ENCODE measurements around the gene CHERP.
"Not testable (repeated sequence)": the region's sequence is repeated elsewhere in the genome, so short reads cannot be mapped to it uniquely, and the experiment has no call there.

Gene CHERP

DNA sequence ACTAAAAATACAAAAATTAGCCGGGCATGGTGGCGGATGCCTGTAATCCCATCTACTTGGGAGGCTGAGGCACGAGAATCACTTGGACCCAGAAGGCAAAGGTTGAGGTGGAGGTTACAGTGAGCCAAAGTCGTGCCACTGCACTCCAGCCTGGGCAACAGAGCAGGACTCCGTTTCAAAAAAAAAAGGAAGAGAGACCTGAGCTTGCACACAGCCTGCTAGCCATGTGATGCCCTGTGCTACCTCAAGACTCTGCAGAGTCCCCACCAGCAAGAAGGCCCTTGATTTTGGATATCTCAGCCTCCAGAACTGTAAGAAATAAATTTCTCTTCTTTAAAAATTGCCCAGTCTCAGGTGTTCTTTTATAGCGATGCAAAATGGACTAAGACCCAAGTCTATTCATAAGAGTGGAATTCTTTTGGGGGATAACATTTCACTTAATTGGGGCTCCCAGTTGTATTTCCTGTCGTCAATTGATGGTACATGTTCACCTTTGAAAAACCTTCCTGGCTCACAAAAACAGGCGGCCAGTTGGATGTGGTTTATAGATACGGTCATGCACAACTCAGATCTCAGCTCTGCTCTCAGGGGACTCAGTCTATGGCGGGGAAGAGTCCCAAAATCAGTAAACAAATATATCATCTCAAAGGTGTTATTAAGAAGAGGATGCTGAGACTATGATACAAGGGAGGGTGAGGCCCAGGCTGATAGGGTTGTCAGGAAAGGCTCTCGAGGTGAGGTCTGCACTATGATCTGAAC is 2.4 kb upstream of the CHERP start:
- FAIRE-seq (no peak), DNase-seq (ENCODE audit: insufficient read length, low spot score) (no peak)
- no peak for TF ChIP-seq POLR2A (IDR thresholded peaks at IDR 0.05; ENCODE audit: low read depth, low read length)

DNA sequence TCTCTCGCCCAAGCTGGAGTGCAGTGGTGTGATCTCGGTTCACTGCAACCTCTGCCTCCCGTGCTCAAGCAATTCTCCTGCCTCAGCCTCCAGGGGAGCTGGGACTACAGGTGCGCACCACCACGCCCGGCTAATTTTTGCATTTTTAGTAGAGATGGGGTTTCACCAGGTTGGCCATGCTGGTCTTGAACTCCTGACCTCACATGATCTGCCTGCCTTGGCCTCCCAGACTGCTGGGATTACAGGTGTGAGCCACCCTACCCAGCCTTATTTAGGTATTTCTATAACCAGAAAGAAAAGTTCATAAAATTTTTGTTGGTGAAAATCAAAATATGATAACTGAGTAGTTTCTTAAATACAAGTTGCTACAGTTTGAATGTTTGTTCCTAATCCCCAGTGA is 1.5 kb upstream of the CHERP start:
- not testable (repeated sequence) for DNase-seq (ENCODE audit: insufficient read length, low spot score); FAIRE-seq

DNA sequence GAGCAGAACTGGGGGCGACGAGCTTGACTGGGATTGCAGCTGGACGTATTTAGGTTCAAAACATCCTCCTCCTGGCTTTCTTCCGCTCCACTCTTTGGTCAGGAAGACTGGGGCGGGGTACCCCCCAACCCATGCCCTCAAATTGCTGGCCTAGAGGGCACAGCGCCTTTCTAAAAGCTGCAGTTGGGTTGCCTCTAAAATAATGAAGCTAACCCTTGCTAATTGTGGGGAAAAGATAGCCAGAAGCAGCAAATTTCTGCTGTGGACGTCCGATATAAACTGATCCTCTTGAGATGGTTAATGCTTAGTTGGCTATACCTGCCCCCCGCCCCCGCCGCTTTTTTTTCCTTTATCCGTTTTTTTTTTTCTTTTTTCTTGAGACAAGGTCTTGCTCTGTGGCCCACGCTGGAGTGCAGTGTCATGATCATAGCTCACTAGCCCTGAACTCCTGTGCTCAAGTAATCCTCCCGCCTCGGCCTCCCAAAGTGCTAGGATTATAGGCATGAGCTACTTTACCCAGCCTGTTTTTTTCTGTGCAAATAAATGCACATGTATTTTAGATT is 754 bp upstream of the CHERP start:
- FAIRE-seq (no peak), DNase-seq (ENCODE audit: insufficient read length, low spot score) (no peak)
- TF ChIP-seq POLR2A (IDR thresholded peaks at IDR 0.05; ENCODE audit: low read depth, low read length) = no peak

DNA sequence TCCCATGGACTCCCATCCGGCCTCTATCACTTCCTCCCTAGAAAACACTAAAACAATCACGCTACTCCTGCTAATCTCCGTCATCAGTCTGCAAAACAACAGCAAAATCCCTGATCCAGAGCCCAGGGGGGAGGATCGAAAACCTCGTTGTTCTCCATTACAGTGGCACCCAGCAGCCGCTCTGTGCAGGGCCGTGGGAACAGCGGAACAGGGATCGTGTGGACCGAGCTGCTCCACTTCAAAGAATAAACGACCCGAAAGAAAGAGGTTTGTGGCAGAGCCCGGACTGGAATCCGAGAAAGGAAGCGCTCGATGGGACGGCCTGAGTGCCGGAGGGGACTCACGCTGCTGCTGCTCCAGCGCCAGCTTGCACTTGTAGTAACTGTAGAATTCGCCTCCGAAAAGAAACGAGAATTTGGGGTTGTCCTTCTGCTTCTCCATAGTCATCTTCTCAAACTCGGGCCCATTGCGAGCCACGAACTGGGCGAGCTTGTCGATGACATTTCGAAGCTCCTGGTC is 652 bp downstream of the CHERP start:
- DNase-seq (ENCODE audit: insufficient read length, low spot score) (no peak), FAIRE-seq (no peak)
- TF ChIP-seq POLR2A (IDR thresholded peaks at IDR 0.05; ENCODE audit: low read depth, low read length) = no peak

DNA sequence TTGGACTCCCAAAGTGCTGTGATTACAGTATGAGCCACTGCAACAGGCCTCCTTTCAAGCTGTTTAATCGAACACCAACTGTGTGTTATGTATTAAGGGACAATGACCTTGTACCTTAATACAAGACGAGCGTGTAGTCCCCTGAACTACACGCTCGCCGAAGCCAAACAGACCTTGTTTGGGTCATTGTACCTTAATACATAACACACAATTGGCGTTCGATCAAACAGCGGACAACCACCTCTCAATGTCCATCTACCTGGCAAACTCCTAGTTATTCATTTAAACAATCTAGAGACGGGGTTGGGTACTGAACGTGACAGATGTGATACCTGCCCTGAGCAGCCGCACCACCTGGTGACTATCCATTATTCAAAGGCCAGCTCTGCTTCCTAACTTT is 1.3 kb downstream of the CHERP start:
- no peak for TF ChIP-seq POLR2A (IDR thresholded peaks at IDR 0.05; ENCODE audit: low read depth, low read length)
- DNase-seq (ENCODE audit: insufficient read length, low spot score) (no peak), FAIRE-seq (no peak)

DNA sequence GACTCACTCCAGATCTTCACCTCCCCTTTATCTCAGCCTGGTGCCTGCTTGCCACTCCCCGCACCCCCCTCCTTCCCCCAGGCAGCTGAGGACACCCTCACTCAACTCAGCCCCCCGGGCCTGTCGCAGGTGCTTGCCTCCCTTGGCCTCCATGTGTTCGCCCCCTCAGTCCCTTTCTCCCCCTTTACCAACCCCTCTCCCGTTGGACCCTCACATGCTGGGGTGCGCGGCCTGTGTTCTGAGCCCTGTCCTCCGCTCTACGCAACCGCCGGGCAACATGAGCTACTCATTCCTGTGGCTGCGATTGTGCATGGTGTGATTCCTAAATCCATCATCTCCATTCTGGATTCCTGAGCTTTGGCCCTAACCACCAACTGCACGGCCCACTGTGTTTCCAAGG is 5.1 kb downstream of the CHERP start:
- DNase-seq (ENCODE audit: insufficient read length, low spot score) (no peak), FAIRE-seq (no peak)
- no peak for TF ChIP-seq POLR2A (IDR thresholded peaks at IDR 0.05; ENCODE audit: low read depth, low read length)

DNA sequence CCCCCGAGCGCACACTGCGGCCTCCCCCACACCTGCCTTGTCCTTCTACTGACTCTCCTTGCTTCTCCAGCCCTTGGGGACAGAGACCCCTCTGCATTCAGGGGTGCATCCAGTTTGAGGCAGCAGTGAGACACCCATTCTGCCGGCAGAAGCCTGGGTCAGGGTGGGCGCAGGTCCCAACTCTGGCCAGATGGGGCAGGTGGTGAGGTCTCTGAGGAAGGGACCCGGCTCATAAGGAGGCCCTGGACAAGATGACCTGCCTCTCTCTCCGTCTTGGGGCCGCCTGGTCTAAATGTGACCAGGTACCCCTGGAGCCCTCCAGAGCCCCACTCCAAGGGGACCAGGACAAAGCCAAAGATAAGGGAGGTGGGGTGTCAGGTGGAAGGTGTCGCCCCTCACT is 6.1 kb downstream of the CHERP start:
- DNase-seq (ENCODE audit: insufficient read length, low spot score) (no peak), FAIRE-seq (no peak)
- TF ChIP-seq POLR2A (IDR thresholded peaks at IDR 0.05; ENCODE audit: low read depth, low read length) = no peak

DNA sequence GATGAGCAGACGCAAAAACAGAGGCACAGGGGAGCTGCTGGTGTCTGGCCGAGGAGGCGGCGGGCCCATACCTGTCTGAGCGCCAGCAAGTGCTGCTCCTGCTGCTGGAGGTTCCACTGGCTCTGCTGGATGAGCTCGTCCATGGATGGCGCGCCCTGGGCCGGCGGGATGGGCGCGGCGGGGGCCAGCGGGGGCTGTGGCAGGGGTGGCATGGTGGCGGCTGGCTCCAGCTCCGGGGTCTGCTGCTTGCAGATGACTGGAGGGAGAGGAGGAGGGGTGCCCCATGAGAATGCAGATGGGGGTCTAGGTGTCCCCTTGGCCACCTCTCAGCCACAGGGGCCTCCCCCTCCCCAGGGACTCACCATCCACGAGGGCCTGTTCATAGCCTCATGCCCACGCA is 6.9 kb downstream of the CHERP start:
- FAIRE-seq = no peak
- no peak for TF ChIP-seq POLR2A (IDR thresholded peaks at IDR 0.05; ENCODE audit: low read depth, low read length)
- DNase-seq (ENCODE audit: insufficient read length, low spot score) = no peak

DNA sequence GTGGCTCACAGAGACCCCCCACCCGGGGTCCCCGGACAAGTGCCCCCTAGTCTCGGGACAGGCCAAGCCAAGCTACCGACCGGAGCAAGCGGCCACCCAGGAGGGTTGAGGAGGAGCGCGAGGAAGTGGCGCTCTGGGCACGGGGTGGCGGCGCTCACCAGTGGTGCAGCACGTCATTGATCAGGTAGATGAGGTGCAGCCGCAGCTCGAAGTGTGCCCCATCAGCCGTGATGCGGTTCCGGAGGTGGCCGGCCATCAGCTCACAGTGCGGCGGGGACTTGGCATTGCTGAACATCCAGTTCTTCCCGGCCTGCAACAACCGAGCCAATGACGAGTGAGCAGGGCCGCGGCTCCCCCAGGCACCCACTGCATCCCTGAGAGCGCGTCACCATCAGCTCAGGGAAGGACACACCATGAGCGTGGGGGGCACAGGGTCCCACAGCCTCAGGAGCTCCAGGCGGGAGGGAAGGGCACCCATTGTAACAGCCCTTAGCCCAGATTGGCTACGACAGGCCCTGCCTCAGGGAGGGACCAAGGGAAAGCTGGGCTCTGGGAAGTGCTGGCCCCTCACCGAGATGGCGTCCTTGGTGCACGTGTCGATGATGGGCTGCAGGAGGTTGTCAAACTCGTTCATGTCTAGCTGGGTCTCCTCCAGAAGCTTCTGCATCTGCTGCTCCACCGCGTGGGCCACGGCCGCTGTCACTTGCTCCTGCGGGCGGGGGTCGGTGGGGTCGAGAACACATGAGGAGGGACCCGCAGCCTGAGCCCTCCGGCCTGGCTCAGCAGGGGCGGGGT is 9.6 kb downstream of the CHERP start:
- no peak for DNase-seq (ENCODE audit: insufficient read length, low spot score)
- no peak for TF ChIP-seq POLR2A (IDR thresholded peaks at IDR 0.05; ENCODE audit: low read depth, low read length)
- FAIRE-seq = no peak

DNA sequence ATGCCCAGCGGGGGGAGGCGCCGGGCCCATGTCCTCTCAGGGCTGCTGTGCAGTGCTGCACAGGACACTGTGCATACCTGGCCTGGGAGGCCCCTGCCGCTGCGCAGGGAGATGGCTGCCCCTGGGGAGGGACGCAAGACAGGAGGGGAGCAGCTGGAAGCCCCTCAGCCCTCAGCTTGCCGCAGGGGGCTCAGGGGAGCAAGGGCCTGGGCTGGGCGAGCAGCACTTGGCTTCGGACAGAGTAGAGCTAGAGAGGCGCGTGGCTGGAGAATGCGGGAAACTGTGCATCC is 10.9 kb downstream of the CHERP start:
- FAIRE-seq = no peak
- DNase-seq (ENCODE audit: insufficient read length, low spot score) = no peak
- TF ChIP-seq POLR2A (IDR thresholded peaks at IDR 0.05; ENCODE audit: low read depth, low read length) = no peak

DNA sequence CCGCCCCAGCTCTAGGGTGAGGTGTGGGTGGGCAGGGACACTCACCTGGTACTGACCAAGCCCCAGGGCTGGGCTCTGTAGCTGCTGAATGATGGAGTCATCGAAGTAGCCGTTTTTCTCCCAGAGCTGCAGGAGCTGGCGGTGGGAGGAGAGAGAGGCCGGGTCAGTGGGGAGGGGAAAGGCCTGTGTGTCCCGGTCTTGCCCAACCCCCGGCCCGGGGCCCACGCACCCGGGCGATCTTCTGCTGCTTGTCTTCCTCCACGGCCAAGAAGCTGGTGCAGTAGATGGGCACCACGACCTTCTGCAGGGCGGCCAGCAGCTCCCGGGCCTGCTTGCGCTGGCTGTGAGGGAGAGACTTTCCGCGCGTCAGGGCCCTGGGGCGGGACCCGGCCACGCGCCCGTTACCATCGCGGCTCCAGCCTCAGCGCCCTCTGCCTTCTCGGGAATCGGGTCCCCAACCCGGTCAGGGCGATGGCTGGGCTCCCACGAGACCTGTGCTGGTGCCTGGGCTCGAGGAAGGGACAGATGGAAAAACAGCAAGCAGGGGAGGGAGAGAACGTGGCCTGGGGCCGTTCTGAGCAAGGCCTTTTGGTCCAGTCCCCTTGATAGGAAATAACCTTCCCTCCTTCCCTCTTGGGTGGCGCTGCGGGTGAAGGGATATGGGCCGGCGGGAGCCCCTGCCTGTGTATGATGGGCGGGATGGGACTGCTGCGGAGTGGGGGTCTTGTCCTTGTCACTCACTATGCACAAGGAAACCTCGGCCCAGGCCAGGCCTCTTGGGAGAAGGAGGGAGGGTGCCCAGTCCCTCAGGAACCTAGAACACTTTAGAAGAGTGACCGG is 11.5 kb downstream of the CHERP start:
- DNase-seq (ENCODE audit: insufficient read length, low spot score) (no peak), FAIRE-seq (no peak)
- no peak for TF ChIP-seq POLR2A (IDR thresholded peaks at IDR 0.05; ENCODE audit: low read depth, low read length)

DNA sequence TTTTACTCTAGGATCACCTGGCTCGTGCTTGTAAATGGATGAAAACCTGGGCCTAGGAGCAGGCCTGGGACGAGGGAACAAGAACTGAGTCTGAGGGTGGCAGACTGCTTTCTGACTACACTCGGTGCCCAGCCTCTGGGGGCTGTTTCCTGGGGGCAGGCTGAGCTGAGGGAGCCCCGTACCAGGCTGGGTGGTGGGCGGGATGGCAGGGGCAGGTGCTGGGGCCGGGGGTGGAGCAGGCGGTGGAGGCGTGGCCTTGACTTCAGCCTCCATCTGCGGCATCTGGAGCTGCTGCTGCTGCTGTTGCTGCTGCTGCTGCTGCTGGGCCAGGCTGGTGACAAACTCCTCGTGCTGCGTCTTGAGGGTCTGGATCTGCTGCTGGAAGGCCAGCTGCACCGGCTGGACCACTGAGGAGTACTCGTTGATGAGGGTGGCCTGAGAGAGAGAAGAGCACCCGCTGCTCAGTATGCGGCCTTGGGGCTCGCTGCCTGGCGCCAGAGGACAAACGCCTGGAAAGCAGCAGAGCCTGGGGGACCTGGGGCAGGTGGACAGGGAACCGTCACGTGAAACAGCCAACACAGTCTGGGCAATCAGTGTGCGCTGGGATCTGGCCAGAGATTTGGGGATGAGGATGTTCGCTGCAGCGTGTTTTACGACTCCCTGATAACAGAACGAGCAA is 12.6 kb downstream of the CHERP start:
- no peak for FAIRE-seq
- no peak for DNase-seq (ENCODE audit: insufficient read length, low spot score)
- no peak for TF ChIP-seq POLR2A (IDR thresholded peaks at IDR 0.05; ENCODE audit: low read depth, low read length)

DNA sequence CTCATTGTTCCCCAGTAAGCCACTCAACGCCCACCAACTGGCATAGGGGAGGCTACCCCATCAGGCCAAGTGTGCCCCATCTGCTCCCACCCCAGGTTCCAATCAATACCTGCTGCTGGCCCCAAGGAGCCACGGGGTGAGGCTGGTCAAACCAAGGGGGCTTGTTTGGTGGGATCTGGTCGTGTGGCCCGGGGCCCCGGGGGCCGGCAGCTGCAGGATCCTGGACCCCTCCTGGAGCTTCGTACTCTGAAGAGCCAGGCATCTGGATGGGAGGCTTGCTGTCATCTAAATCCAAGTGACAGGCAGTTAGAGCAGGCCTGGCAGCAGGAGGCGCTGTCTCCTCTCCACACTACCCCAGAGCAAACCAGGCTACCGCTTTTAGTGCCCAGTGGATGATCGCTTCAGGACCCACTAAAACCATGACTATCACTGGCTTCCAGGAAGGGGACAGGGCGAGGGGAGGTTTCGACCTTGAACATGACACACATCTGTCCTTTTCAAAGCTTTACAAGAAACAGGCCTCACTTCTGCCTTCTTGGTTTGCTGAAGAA is 14.2 kb downstream of the CHERP start:
- no peak for TF ChIP-seq POLR2A (IDR thresholded peaks at IDR 0.05; ENCODE audit: low read depth, low read length)
- FAIRE-seq (no peak), DNase-seq (ENCODE audit: insufficient read length, low spot score) (no peak)

All from H54 (cell line).